ENCODE measurements around the gene RAD51B. TPM values are rescaled to one million over a fixed set of nuclear protein-coding genes. Genes with fewer than 3 reads are reported as not detected.

Gene RAD51B
- total RNA-seq, 1 donor from 2014 or later = 3.3 TPM

DNA sequence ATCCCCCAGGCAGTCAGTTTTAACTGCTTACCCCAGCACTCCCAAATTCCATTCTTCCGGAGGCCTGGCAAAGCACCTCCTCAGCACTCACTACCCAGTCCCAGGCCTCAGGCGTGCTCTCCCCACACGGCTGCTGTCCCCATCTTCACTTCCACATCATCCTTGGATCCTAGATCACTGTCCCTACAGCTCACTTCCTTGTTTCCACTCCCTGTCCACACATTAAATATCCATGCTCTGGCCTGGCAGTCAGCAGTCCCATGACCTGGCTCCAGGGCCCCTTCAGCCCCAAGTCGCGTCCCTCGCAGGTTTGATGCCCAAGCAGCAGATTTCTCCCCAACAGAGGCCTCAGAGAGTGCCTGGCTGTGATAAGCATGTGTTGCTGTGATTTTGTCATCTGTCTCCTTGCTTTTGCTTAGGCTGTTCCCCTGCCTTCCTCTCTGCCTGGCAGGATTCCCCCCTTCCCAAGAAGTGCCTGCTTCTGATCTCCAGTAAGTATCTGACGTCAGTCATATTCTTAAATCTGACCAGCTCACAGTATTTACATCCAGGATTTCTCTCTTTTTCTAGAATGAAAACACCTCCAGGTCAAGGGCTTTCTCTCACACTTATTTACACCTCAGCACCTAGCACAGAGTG lies 731.6 kb downstream of the RAD51B start:
- ATAC-seq (no peak), DNase-seq (ENCODE audit: low spot score) (no peak)

DNA sequence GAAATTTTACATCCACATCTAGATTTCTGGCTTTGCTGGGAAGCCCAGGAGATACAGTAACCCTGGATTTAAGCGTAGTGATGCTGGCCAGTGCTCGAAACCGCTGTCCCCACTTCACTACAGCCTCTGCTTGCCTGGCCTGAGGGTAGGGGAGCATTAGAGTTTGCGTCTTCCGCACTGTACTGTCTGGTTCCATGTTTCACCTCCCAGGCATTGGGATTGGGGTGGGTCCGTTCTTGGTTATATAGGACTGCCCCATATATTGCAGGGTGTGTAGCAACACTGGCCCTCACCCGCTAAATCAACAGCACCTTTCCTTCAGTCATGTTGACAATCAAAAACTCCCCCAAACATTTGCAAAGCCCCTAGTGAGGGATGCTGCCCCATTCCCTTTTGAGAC lies 732.5 kb downstream of the RAD51B start:
- DNase-seq (ENCODE audit: low spot score) = no peak
- ATAC-seq = no peak

DNA sequence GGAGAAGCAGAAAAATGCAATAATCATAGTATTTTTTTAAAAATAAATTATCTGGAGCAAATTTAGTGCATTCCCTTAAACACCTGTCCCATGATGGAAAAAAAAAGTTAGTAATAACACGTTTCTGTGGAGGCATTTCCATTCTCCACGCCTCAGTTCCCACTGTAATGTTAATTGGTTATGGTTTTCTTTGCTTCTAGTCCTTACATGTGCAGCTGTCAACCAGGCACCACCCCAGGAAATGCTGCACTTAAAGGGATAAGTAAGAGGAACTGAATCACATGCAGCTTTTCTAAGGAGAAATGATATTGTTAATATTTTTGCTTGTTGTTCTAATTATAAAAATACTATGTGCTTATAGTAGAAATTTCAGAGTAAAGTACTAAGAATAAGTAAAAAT lies 733.0 kb downstream of the RAD51B start:
- DNase-seq (ENCODE audit: low spot score) = no peak
- no peak for ATAC-seq

DNA sequence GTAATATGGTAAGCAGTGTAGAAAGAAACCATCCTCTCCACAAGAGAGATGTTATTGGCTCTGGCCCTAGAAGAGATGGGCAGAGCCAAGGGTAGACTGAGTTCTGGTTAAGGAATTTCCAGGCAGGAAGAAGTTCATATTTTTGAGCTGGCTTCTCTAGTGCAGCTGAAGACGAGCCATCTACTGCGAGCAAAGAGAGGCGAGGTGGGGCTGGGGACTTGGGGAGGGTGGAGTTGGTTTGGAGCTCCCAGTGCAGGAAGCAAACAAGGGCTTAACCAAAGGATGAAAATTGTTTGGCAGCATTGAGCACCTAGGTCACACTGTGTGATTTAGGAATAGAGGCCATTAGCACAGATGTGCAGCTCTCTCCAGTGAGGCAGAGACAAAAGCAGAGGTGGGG lies 733.7 kb downstream of the RAD51B start:
- ATAC-seq (no peak), DNase-seq (ENCODE audit: low spot score) (no peak)

DNA sequence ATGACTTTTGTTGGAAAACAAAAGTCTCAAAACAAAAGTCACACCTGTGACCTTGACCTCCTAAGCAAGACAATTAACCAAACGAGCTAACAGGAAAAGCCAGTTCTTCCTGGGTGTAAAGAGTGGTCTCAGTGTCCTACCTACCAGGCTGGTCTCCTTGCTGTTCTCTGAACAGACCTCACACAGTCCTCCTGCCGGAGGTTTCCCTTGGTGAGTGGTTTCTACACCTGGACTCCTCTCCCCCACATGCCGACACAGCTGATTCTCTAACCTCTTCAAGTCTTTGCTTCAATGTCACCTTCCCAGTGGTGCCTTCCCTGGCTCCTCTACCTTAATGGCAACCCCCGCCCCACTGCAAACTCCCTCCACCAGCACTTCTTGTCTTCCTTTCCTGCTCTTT lies 734.7 kb downstream of the RAD51B start:
- no peak for DNase-seq (ENCODE audit: low spot score)
- no peak for ATAC-seq

DNA sequence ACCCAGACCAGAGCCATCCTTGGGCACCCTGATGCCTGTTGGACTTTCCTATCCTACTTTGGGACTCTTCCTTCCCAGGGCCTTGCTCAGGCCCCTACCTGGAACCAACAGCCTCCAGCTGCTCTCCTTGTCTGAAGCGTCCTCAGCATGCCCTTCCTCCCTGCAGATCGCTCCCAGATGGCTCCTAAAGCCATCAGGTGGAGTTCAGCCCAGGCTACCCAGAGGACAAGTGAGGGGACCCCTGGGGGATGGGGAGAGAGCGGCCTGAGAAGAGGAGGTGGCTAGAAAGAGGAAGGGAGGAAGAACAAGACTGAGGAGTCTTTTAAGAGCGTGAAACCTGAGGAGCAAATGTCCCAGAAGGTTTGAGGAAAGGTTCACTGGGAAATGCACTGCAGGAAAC lies 736.7 kb downstream of the RAD51B start:
- ATAC-seq = no peak
- DNase-seq (ENCODE audit: low spot score) = no peak

DNA sequence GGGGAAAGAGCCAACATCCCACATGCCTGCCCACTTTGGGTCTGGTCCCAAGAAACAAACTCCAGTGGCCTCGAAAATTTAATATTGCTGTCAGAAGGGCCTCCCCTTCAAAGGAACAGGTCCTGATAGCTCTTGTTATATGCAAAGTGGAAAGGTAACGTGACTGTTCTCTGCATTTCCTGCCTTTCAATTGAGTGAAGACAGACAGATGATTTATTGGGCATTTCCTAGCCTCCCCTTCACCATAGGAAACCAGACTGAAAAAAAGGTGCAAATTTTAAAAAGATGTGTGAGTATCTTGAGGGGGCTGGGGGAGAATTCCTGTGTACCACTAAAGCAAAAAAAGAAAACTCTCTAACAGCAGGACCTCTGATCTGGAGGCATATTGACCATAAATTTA lies 738.1 kb downstream of the RAD51B start:
- DNase-seq (ENCODE audit: low spot score) = no peak

DNA sequence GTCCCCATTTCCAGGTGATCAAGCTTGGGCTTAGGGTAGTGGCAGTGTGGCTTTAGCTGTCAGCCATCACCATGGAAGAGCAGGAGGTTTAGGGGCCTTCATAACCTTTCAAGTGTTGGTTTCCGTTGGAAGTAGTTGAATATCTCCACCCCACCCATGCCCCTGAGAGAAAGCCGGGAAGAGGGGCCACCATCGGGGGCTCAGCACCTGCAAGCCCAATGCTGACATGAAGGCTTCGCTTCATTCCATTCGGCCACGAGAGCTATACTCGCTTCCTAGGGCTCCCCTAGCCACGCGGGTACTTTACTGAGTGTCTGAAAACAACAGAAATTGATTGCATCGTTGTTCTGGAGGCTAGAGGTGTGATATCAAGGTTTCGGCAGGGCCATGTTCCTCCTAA lies 738.5 kb downstream of the RAD51B start:
- DNase-seq (ENCODE audit: low spot score) (peak; percentile 42), ATAC-seq (no peak)

More for the DNA sequence above, 738.1 kb downstream of the RAD51B start:
- no peak for ATAC-seq

DNA sequence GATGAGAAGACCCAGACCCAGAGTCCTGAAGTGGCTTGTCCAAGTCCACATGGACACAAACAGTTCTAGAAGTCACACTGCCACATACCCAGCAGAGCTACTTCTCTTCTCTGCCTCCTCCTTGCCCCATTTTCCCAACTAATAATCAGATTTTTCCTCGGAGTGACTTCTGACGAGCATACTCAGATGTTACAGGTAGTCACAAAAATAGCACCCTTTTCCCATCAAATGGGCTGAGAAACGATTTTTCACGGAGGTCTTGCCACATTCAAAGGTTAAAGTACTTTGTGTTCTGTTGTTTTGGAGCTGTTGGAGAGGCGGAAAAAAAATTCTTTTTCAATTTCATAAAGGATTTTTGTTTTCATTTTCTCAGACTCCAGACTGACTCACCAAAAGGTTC lies 740.4 kb downstream of the RAD51B start:
- DNase-seq (ENCODE audit: low spot score) (no peak), ATAC-seq (peak; percentile 26)

DNA sequence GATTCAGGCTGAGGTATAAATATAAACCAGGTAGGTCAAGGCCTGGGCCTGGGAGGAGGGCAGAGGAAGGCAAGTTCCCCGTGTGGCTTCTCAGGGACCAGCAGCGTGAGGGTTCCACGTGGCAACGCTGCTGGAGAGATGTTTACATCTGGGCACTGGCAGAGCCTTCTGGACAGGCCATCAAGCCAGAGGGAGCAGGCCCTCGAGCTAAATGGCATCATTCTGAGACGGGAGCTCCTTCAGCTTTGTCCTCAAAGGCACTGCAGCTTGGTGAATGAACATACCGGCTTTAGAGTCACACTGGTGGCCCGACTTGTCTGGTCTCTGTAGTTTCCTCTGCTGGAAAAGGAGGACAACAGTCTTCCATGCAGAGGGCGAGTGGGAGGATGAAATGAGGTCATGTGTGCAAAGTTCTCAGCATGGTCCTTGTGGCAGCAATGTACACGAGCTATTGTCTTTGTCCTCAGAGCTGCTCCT lies 742.0 kb downstream of the RAD51B start:
- DNase-seq (ENCODE audit: low spot score) = no peak
- ATAC-seq = peak; percentile 30

DNA sequence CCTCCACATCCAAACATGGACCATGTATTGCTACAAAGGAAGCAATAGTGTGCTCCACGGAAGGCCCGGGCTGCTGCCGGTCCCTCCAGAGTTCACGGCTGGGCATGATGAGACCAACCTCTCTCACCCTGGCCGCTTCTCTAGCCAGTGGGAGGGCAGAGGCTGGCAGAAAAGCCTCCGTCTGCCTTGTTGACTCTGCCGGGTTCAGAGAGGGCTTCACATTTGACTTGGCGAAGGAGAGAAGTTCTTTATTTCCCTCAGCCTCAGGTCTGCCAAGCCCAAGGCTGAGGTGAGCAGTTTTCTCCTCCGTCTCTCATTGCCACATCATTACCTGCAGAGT lies 743.3 kb downstream of the RAD51B start:
- ATAC-seq = peak; percentile 72
- DNase-seq (ENCODE audit: low spot score) = peak; percentile 84

DNA sequence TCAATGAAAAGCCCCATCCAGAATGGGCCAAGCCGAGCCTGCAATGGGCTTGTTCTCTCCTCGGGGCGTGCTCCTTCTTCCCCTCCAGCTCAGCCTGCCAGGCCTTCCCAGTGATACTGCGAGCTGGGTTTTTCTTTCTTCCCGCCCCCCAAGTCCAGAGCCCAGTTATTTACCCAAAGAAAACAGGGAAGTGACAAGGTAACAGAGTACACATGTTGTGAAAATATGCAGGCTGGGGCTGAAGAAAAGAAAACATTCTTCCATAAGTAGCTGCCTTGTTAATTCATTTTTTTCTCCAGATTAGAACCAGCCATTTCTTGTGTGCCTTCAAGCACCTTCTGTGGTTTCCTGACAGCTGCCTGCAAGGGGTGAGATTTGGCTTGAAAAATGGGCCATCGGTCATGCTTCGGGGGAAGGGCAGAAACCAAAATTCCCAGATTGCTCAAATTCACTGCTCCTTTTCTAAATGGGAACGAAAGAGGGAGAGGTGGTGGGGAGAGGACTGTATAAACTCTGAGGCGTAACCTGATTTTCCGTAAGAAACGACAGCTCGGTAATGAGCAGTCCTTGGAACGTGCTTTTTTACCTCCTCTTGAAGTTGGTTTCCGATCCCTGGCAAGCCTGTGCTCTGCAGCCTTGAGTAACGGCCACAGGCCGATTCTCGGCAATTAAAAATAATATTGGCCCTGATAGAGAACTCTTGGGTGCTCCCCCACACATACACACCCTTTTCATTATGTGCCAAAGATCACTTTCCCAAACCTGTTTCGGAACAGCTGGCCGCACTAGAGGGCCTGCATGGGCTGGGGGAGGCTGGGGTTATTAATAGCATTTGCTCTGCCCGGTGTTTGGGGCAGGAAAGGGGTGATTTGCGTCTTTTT lies 743.9 kb downstream of the RAD51B start:
- DNase-seq (ENCODE audit: low spot score) (no peak), ATAC-seq (peak; percentile 26)

DNA sequence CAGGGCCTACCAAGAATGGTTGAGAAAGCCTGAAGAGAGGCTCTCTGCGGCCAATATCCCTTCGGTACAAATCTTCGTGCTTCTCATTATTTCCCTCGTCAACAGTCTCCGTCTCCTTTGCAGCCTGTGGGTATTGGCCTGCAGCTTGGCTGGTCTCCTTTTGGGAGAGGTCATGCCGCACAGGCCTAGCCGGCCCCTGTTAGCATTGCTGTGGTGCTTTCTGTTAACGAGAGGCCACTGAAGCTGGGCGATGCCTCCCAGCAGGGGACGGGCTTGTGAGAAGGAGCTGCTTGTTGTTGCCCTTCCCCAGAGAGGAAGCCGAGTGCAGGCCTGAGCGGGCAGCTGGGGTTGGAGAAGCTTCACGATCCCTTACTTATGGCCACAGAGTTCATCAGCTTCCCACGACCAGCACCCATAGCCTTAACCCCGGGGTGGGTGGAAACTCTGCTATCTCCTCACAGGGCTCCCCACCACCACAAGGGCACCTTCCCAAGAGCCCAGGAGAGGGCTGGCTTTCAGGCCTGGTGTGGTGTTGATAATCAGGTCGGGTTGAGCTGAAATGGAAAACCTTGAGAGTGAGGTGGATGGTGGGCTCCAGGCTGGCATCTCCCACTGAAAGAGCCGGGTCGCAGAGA lies 744.7 kb downstream of the RAD51B start:
- ATAC-seq = no peak
- DNase-seq (ENCODE audit: low spot score) = no peak

DNA sequence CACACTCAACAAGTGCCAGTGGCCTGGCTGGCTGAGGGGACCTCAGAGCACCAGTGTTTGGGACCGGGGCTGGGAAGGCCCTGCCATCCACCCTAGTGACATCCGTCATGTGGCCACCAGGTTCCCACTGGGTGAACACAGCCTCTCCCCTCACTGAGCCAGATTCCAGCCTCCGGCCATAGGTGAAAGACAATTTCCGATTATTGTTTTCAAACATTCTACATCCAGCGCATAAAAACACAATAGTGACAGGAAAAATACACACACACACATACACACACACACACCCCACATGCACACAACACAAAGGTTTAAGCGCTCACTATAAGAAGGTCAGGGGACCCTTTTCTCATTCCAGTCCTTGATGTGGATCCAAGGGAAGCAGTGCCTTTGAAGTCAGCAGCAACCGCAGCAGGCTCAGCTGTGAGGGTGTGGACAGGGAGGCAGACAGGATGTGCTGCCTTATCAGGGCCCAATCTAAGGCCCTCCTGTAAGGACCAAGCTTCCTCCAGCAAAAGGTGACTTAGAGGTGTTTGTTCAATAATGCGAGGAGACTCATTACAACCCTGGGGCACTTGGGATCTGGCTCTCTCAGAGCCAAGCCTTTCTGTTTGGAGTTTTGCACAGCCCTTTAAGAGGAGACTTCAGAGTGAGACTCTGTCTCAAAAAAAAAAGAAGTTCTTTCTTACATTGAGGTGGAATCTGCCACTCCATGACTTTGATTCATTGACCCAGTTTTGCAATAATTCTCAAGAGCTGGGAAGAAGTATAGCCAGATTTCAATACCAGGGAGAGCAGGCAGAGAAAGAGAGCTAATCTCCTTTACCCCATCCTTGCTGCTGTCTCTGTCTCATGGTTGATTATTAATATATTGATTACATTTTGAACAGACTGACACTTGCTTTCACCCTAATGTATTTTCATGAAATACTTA lies 745.5 kb downstream of the RAD51B start:
- DNase-seq (ENCODE audit: low spot score) (no peak), ATAC-seq (no peak)

DNA sequence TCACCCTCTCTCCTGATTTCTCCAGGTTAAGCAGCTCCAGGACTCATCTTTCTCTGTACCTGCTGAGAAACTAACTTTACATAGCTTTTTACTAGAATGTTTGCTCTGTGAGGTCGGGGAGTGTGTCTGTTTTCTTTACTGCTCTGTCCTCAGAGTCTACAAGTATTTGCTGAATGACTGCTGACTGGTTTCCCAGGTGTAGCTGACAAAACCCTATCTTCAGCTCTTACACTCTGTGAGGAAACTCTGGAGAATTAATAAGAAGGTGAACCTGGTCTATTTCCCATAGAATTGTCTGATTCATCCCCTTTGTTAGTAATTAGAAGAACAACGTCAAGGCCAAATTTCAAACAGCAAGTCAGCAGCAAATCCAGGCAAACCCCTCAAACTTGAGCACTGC lies 746.5 kb downstream of the RAD51B start:
- no peak for ATAC-seq
- DNase-seq (ENCODE audit: low spot score) = no peak

DNA sequence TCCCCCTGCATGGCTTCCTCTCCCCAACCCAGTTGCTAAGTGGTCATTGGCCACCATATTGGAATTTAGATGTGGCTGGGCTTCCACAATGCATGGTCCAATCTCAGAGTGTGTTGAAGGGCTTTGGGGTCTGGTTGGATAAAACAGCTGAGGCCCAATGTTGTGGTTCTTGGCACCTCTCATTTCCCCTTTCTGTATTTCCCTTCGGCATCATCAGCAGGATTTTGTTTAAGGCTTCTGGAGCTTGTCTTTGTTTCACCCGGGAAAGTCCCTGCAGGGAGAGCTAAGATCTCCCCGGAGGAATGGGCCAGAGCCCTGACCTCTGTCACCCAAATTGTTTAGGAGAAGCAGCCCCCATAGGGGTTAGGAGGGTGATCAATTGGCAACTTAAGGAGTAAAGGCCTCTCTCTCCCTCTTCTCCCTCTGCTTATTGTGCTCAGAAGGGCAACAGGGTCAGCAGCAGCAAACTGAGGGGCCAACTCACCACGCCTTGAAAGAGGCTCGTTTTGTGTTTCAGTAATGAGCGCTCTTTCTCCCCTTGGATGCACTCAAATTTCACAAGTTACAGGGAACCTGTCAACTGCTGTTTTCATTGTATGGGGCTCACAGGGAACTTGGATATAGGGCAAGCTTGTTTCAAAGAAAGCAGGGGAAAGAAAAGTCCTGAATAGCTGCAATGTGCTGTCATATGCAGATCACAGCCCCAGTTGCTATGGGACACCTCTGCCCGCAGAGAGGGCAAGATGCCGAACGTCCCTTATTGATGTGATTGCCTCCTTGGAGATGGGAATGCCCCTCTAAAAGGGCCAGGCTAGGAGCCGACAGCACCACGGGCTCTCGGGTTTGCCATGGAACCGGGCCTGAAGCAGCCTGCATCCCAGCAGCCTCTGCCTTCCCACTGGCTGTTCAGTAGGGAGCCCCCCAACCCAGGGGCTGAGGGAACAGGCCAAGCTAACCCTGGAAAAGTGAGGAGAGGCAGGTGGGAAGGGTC lies 749.6 kb downstream of the RAD51B start:
- no peak for ATAC-seq
- no peak for DNase-seq (ENCODE audit: low spot score)

DNA sequence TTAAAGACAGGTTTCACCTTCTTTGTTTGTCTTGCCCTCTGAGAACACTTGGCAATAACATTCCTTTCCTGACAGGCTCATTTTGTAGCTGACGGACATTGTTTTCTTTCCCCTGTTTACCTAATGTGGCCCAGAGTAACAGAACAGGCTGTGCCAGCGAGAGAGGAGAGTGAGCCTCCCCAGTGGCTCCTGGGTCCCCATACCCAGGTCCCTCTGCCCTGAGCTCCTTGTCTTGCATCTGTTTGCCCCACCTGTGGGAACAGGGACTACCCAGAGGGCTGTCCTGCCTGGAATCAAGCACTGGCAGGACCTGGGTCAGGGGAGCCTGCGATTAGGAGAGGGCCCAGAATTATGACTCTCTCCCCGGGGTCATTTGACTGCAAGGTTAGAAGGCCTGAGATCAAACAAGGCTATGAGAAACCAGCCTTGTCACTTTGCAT lies 750.4 kb downstream of the RAD51B start:
- DNase-seq (ENCODE audit: low spot score) = peak; percentile 81
- peak; percentile 79 for ATAC-seq

DNA sequence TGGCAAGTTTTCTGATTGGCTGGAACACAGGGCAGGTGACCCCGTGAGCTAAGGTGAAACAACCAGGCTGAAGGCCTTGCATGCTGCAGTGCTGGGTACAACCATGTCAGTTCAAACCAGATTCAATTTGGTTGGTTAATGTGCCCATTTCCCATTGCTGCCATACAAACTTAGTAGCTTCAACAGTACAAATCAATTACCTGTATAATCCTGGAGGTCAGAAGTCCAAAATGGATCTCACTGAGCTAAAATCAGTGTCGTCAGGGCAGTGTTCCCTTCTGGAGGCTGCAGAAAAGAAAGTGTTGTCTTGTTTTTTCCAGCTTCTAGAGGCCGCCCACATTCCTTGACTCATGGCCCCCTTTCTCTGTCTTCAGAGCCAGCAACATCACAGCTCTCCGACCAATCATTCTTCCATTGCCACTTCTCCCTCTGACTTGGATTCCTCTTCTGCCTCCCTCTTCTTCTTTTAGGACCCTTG lies 751.6 kb downstream of the RAD51B start:
- peak; percentile 64 for ATAC-seq
- DNase-seq (ENCODE audit: low spot score) = peak; percentile 78

DNA sequence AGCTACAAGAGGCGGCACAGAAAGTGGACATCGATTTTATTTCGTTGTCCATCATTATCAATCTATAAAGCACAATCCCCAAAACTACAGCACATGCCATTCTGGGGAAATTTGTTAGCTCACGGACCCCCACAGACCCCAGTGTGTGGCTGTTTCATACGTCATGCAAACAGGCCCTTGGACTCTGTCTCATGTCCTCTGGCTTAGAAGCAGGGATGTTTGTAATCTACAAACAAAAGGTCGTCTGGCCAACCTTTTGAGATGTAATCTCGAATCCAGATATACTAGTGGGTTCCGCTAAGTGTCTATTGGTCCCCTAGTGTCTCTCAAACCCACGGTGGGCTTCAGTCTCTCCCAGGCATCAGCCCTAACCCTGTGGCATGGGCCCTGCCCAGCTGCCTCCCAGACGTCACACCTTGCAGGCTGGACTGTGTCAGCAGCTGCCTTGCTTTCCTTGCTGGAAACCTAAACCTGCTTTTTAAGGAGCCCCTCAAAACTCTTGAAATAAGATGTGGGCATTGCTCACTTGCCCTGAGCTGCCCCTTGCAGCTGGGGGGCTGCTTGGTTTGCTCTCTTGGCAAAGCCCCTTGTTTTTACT lies 752.4 kb downstream of the RAD51B start:
- ATAC-seq (peak; percentile 44), DNase-seq (ENCODE audit: low spot score) (no peak)

Measured in left lobe of liver (tissue), 2 donors.